ENCODE measurements around the gene TMEM135. TPM values are rescaled to one million over a fixed set of nuclear protein-coding genes. Genes with fewer than 3 reads are reported as not detected.

The TMEM135 gene
- total RNA-seq, 1 donor from 2014 or later: 12.6 TPM

DNA sequence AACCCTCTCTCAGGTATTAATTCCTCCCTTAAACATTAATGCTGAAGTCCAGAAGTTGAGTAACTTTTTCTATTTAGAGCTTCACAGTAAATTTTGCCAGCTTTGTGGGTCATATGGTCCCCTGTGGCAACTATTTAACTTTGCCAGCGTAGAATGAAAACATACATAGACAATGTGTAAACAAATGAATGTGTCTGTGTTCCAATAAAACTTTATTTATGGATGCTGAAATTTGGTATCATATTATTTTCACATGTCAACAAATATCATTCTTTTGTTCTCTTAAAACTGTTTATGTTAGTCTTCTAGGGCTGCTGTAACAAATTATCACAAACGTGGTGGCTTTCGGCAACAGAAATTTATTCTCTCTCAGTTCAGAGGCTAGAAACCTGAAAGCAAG is 85.1 kb downstream of the TMEM135 start:
- no peak for DNase-seq (ENCODE audit: low read depth)
- TF ChIP-seq, protein P1, sequence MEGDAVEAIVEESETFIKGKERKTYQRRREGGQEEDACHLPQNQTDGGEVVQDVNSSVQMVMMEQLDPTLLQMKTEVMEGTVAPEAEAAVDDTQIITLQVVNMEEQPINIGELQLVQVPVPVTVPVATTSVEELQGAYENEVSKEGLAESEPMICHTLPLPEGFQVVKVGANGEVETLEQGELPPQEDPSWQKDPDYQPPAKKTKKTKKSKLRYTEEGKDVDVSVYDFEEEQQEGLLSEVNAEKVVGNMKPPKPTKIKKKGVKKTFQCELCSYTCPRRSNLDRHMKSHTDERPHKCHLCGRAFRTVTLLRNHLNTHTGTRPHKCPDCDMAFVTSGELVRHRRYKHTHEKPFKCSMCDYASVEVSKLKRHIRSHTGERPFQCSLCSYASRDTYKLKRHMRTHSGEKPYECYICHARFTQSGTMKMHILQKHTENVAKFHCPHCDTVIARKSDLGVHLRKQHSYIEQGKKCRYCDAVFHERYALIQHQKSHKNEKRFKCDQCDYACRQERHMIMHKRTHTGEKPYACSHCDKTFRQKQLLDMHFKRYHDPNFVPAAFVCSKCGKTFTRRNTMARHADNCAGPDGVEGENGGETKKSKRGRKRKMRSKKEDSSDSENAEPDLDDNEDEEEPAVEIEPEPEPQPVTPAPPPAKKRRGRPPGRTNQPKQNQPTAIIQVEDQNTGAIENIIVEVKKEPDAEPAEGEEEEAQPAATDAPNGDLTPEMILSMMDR (conservative IDR thresholded peaks at IDR 0.05; ENCODE audit: low read depth, low read length): no peak
- H3K4me3 ChIP-seq (ENCODE audit: low read depth, low read length): no peak overlapping the region

DNA sequence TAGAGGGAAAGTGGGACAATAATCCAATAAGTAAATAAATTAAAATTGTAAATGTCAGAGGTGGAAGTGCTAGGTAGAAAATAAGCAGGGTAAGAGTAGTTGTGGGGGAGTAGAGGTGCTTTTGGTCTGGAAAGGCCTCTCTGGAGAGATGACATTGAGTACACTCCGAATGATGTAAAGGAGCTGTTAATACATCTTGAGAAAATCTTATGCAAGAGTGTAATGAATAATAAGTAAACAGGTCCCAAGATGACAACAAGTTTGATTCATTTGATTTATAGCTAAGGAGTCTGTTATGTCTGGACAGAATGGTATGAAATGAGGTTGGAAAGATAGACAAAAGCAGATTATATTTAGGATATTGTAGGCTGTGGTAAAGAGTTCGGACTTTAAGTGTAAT is 87.5 kb downstream of the TMEM135 start:
- H3K4me3 ChIP-seq (ENCODE audit: low read depth, low read length): no peak overlapping the region
- TF ChIP-seq, protein P1 (conservative IDR thresholded peaks at IDR 0.05; ENCODE audit: low read depth, low read length): no peak
- no peak for DNase-seq (ENCODE audit: low read depth)

DNA sequence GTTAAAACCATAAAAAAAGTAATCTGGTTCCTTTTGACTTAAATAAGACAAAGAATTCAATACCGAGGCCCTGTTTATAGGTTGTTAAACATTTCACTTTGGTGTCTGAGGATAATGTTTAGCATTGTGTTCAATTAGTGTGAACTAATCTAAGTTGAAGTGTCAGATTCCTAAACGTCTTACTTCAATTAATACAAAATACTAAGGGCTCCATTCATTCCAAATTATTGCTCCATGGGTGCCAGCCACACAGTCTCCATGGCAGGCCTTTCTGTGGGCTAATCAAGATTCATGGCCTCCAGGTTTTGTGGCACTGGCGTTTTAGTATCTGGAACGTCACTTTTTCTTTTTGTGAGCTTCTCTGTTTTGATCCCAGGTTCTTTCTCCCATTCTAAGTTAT is 89.4 kb downstream of the TMEM135 start:
- TF ChIP-seq, protein P1 (conservative IDR thresholded peaks at IDR 0.05; ENCODE audit: low read depth, low read length): no peak

DNA sequence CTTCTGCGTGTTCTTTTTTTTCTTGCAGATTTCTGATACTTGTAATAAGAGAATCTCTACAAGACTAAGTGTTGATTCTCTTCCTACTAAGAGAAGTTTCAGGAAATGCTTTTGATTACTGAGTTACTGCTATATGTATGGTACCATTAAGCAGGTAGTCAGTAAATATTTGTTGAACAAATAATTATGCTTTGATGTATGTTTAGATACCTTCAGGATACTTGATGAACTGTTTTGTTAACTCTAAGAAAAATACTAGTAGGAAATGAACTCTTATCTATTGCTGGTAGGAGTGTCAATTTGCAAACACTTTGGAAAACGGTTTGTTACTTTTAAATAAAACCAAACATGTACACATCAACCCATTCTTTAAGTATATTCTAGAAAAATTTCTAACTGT is 90.6 kb downstream of the TMEM135 start:
- no peak overlapping the region for H3K4me3 ChIP-seq (ENCODE audit: low read depth, low read length)
- no peak for DNase-seq (ENCODE audit: low read depth)
- TF ChIP-seq, protein P1 (conservative IDR thresholded peaks at IDR 0.05; ENCODE audit: low read depth, low read length): no peak

More for the DNA sequence above, 89.4 kb downstream of the TMEM135 start:
- DNase-seq (ENCODE audit: low read depth): no peak
- no peak overlapping the region for H3K4me3 ChIP-seq (ENCODE audit: low read depth, low read length)

DNA sequence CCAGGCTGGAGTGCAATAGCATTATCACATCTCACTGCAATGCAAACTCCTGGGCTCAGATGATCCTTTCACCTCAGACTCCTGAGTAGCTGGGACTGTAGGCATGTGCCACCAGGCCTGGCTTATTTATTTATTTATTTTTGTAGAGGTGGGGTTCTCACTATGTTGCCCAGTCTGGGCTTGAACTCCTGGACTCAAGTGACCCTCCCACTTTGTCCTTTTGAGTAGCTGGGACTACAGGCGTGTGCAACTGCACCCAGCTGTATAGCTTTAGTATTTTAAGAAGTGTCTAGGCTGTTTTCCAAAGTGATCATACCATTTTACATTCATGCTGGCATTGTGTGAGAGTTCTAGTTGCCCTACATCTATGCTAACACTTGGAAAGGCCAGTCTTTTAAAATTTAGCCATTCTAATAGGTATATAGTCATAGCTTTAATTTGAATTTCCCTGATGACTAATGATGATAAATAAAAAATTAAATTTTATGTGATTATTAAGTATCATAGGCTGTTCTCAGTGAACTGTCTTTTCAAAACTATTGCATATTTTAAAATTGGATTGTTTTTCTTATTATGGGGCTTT is 96.9 kb downstream of the TMEM135 start:
- TF ChIP-seq, protein P1 (conservative IDR thresholded peaks at IDR 0.05; ENCODE audit: low read depth, low read length): no peak
- no peak for DNase-seq (ENCODE audit: low read depth)
- H3K4me3 ChIP-seq (ENCODE audit: low read depth, low read length): no peak overlapping the region

DNA sequence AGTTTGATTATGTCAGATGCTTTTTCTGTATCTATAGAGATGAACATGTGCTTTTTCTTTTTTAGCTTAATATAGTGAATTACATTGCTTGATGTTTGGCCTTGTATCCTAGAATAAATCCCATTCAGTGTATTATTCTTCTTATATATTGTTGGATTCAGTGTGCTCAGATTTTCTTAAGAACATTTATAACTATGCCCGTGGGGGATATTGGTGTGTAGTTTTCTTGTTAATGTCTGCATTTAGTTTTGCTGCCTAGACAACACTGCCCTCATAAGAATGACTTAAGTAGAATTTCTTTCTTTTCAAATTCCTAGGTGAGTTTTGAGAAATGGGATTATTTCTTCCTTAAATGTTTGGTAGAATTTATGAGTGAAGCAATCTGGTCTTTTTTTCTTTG is 98.5 kb downstream of the TMEM135 start:
- DNase-seq (ENCODE audit: low read depth): no peak
- TF ChIP-seq, protein P1 (conservative IDR thresholded peaks at IDR 0.05; ENCODE audit: low read depth, low read length): no peak
- no peak overlapping the region for H3K4me3 ChIP-seq (ENCODE audit: low read depth, low read length)

DNA sequence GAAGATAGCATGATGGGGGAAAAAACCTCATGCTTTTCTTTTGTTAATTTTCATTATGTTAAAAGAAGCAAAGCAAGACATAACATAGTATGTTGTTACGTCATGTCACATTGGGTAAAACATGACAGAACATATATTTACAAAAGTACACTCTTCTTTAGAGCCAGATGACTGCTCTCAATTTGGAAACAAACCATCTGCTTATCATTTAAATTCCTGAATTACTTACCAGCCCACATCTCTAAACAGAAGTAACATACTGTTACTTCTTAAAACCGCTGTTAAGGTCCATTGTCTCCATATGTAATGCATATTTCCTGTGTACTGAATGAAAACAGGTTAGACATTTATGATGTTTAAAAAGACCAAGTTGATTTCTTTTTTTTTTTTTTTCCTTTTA is 100.0 kb downstream of the TMEM135 start:
- DNase-seq (ENCODE audit: low read depth): no peak
- TF ChIP-seq, protein P1 (conservative IDR thresholded peaks at IDR 0.05; ENCODE audit: low read depth, low read length): no peak
- no peak overlapping the region for H3K4me3 ChIP-seq (ENCODE audit: low read depth, low read length)
